CD4-positive, alpha-beta memory T cell (primary cell): Measurements from ENCODE around the gene SLC2A14. TPM values are rescaled to one million over a fixed set of nuclear protein-coding genes. Genes with fewer than 3 reads are reported as not detected.
A peak's percentile ranks its signal among the peaks of the same experiment; 100 is the strongest.
"Not testable (repeated sequence)": the region's sequence is repeated elsewhere in the genome, so short reads cannot be mapped to it uniquely, and the experiment has no call there.

Experiments
- CTCF ChIA-PET: fragments of 350-600 bp; sonication (Branson Sonifier 250); formaldehyde crosslinking; loops from one replicate; lab custom pipeline; 2021; ENCODE audit warnings: inconsistent platforms; ENCODE audit not compliant: partially characterized antibody; lab: Charles Lee
- POLR2A ChIA-PET: fragments of 350-600 bp; sonication (Branson Sonifier 250); formaldehyde crosslinking; loops from one replicate; lab custom pipeline; 2021; ENCODE audit not compliant: partially characterized antibody; lab: Charles Lee
- DNase-seq, 5 donors: peaks; one replicate each; pipeline versions ENCODE4 v3.0.0 to v3.0.0-alpha.2; 2020 to 2022; ENCODE audit warnings: mixed read lengths in 1 of 5
- H3K27ac ChIP-seq: one replicate; pipeline ENCODE4 v1.7.0; 2013; ENCODE audit warnings: low read depth, low read length
- H3K27me3 ChIP-seq: 2 replicates; pipeline ENCODE4 v1.7.0; 2013; ENCODE audit warnings: mild to moderate bottlenecking, low read length, moderate library complexity; ENCODE audit not compliant: insufficient read depth
- H3K36me3 ChIP-seq: 2 replicates; pipeline ENCODE4 v1.7.0; 2013; ENCODE audit warnings: mild to moderate bottlenecking, low read length, moderate library complexity; ENCODE audit not compliant: insufficient read depth
- H3K4me1 ChIP-seq: 2 replicates; pipeline ENCODE4 v1.7.0; 2013; ENCODE audit warnings: mild to moderate bottlenecking, low read length, moderate library complexity; ENCODE audit not compliant: insufficient read depth
- H3K4me3 ChIP-seq, 2 donors: one replicate each; pipeline ENCODE4 v1.7.0; 2013; ENCODE audit warnings: low read length in 2 of 2, mild to moderate bottlenecking in 1 of 2
- H3K9me3 ChIP-seq, 2 donors: one replicate each; pipeline ENCODE4 v1.7.0; 2013; ENCODE audit warnings: low read length in 2 of 2, control low read depth in 1 of 2; ENCODE audit not compliant: control insufficient read depth in 1 of 2
- H3K27ac Mint-ChIP-seq, 7 donors: one replicate each; pipeline ENCODE4 v1.8.0; 2020 to 2021; ENCODE audit warnings: mixed read lengths in 7 of 7, mild to moderate bottlenecking in 6 of 7, inconsistent platforms in 3 of 7, moderate library complexity in 3 of 7
- H3K27me3 Mint-ChIP-seq, 2 donors: one replicate each; pipeline ENCODE4 v1.8.0; 2020 to 2021; ENCODE audit warnings: mixed read lengths in 2 of 2
- H3K36me3 Mint-ChIP-seq, 2 donors: one replicate each; pipeline ENCODE4 v1.8.0; 2020 to 2021; ENCODE audit warnings: mixed read lengths in 2 of 2, inconsistent platforms in 1 of 2, mild to moderate bottlenecking in 1 of 2
- H3K4me1 Mint-ChIP-seq, 4 donors: one replicate each; pipeline ENCODE4 v1.8.0; 2020 to 2021; ENCODE audit warnings: mixed read lengths in 4 of 4, mild to moderate bottlenecking in 1 of 4
- H3K4me3 Mint-ChIP-seq, 8 donors: one replicate each; pipeline ENCODE4 v1.8.0; 2020 to 2021; ENCODE audit warnings: mixed read lengths in 8 of 8, mild to moderate bottlenecking in 7 of 8, moderate library complexity in 6 of 8, inconsistent platforms in 3 of 8
- H3K9me3 Mint-ChIP-seq, 8 donors: one replicate each; pipeline ENCODE4 v1.8.0; 2020 to 2021; ENCODE audit warnings: mixed read lengths in 8 of 8, mild to moderate bottlenecking in 5 of 8, inconsistent platforms in 3 of 8, moderate library complexity in 1 of 8
- intact Hi-C: fragments of 100-400 bp; cut with micrococcal nuclease; formaldehyde crosslinking; loops from one replicate; pipeline ENCODE4 v1.15.1; 2023
- polyA plus RNA-seq, 2 donors: library from polyadenylated mRNA; unstranded; fragments of 300-500 nt; fragmentation: Illumina TruSeq; gene quantifications; one replicate each; pipeline ENCODE4 v1.2.3, GENCODE V29; 2021
- total RNA-seq, 2 experiments: library from RNA; stranded (reverse); gene quantifications; one replicate each; pipeline ENCODE4 v1.2.3, GENCODE V29; 2021

The SLC2A14 gene
- 1 to 10 TPM; 3.5 TPM for total RNA-seq
- not detected for polyA plus RNA-seq

DNA sequence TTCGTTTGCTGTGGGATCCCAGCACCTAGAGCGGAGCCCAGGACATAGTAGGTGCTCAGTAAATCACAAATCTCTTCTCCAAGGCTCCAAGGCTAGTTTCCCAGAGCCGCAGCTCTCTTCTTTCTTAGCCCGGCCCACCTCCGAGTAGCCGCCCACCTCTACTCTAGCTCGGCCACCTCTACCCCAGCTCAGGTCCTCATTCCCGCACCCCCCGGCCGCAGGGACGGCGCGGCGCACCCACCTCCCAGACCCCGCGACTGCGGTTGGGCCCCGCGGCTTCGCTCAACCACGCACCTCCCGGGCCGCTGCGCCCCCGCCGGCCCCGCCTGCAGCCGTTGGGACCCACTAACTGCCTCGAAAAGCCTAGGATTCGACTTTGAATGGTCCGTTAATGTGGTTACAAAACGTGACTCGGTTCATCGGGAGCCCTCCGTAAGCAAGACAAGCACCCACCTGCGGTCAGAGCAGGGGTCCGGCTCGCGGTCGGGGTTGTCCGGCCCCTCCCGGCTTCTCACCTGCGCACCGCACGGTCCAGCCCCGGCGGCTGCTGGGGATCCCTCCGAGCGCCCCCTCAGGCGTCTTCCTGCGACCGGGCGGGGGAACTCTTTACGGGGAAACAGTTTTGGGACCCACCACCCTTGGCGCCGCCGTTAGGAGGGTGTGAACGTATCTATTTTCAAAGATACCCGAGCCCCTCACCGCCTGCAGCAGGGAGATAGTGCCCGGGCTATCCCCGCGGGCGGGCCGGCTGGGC, at the start of gene SLC2A14:
SLC2A14 (minus strand) TSS at position 350 of the 754 bp plus-strand sequence. CDS start 3,035 bp downstream, outside the sequence.
- Mint-ChIP-seq H3K27ac (peak within 1 kb of the TSS in 1 of 7 donors; percentile 9), H3K4me3 (peak within 1 kb of the TSS in 2 of 8 donors; percentile 36 to 65), H3K9me3 (peaks cover 0 to 3% (median 0%) of the 10 kb centered on the region in 8 donors), H3K36me3 (peaks cover 0 to 4% of the 10 kb centered on the region in 2 donors), H3K4me1 (peaks cover 0 to 3% (median 0%) of the 10 kb centered on the region in 4 donors), H3K27me3 (peaks cover 21 to 22% of the 10 kb centered on the region in 2 donors)
- H3K27me3 ChIP-seq = no peaks in the 10 kb centered on the region
- no peaks in the 10 kb centered on the region for H3K9me3 ChIP-seq
- H3K27ac ChIP-seq = no peak within 1 kb of the TSS
- DNase-seq = no peak
- no peaks in the 10 kb centered on the region for H3K36me3 ChIP-seq
- no peaks in the 10 kb centered on the region for H3K4me1 ChIP-seq
- ChIA-PET CTCF (interaction anchor here (1.4 to 1.5 kb wide), 2 partner anchors 9 to 14 kb away, joined by 3 to 4 read pairs; no protein-coding TSS in a partner anchor), POLR2A (no interaction called here)
- H3K4me3 ChIP-seq = no peak within 1 kb of the TSS
- intact Hi-C loops = no loop called here

DNA sequence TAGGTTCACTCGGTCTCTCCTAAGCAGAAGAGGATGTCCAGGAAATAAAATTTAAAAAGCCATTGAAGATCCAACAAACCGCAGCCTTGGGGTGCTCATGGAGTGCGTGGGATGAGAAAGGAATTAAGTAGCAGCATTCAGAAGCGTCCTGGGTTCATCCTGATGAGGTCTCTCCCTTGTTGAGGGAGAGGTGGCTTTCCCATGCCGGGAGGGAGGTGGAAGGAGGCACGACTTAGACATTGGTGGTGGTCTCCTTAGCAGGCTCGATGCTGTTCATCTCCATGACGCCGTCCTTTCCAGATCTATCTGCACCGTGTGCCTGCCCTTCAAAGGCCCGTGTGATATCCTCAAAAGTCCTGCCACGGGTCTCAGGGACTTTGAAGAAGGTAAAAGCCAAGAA, 48.5 kb upstream of the SLC2A14 start:
- CTCF ChIA-PET = interaction anchor here (0.6 to 1.6 kb wide), 2 partner anchors 12 to 37 kb away, joined by 3 to 5 read pairs; no protein-coding TSS in a partner anchor
- H3K9me3 Mint-ChIP-seq, H3K27me3 Mint-ChIP-seq, DNase-seq, H3K27me3 ChIP-seq, H3K27ac ChIP-seq, H3K4me3 ChIP-seq, intact Hi-C loops, H3K9me3 ChIP-seq: not testable (repeated sequence)
- H3K4me1 ChIP-seq = peaks cover 29% of the 10 kb centered on the region
- Mint-ChIP-seq H3K36me3 (peaks cover 69 to 76% of the 10 kb centered on the region in 2 donors), H3K27ac (peak overlapping the region in 4 of 7 donors; percentile 11 to 82 (median 53)), H3K4me1 (peaks cover 30 to 70% (median 44%) of the 10 kb centered on the region in 4 donors), H3K4me3 (peak overlapping the region in 1 of 8 donors; percentile 52)
- POLR2A ChIA-PET = interaction anchor here (0.6 kb wide), 2 partner anchors 347 to 706 kb away, joined by 3 to 4 read pairs; no protein-coding TSS in a partner anchor
- H3K36me3 ChIP-seq = peaks cover 57% of the 10 kb centered on the region

DNA sequence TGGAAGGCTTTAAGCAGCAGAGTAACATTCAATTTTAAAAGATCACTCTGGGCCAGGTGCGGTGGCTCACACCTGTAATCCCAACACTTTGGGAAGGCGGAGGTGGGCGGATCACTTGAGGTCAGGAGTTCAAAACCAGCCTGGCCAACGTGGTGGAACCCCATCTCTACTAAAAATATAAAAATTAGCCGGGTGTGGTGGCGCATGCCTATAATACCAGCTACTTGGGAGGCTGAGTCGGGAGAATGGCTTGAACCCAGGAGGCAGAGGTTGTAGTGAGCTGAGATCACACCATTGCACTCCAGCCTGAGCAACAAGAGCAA, 45.5 kb upstream of the SLC2A14 start:
- H3K27me3 Mint-ChIP-seq, H3K9me3 Mint-ChIP-seq, H3K4me3 ChIP-seq, H3K27me3 ChIP-seq, H3K9me3 ChIP-seq, intact Hi-C loops, H3K27ac ChIP-seq, DNase-seq: not testable (repeated sequence)
- peak overlapping the region in 2 of 7 donors; percentile 78 to 82 for H3K27ac Mint-ChIP-seq
- H3K36me3 ChIP-seq = peaks cover 36% of the 10 kb centered on the region
- POLR2A ChIA-PET = interaction anchor here (0.8 to 4.4 kb wide), 5 partner anchors 11 to 71 kb away, joined by 3 to 28 read pairs (median 5); no protein-coding TSS in a partner anchor
- CTCF ChIA-PET = interaction anchor here (0.6 to 1.8 kb wide), 7 partner anchors 11 to 1063 kb away, joined by 3 to 8 read pairs (median 4); no protein-coding TSS in a partner anchor
- H3K4me1 ChIP-seq = peaks cover 24% of the 10 kb centered on the region
- peak overlapping the region in 1 of 8 donors; percentile 46 for H3K4me3 Mint-ChIP-seq
- H3K36me3 Mint-ChIP-seq = peaks cover 47 to 57% of the 10 kb centered on the region in 2 donors
- peaks cover 21 to 62% (median 36%) of the 10 kb centered on the region in 4 donors for H3K4me1 Mint-ChIP-seq

DNA sequence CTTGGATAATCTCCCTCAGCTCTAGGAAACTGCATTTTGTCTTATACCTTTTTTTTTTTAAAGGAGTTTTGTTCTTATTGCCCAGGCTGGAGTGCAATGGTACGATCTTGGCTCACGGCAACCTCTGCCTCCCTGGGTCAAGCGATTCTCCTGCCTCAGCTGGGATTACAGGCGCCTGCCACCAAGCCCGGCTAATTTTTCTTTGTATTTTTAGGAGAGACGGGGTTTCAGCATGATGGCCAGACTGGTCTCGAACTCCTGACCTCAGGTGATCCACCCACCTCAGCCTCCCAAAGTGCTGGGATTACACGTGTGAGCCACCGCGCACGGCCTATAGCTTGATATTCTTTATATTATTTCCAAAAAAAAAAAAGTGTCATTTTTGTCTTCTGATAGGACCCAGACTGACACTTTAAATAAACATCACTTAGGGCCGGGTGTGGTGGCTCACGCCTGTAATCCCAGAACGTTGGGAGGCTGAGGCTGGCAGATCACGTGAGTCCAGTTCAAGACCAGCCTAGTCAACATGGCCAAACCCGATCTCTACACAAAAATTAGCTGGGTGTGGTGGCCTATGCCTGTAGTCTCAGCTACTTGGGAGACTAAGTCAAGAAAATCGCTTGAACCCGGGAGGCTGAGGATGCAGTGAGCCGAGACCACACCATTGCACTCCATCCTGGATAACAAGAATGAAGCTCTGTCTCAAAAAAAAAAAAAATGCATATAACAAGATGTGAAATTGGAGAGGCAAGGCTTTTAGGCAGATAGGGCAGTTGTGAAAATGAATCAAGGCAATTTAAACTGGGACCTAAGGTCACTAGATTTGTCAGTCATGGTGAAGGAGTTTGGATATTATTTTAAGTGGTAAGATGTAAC, 44.9 kb upstream of the SLC2A14 start:
- Mint-ChIP-seq H3K27me3 (no peaks in the 10 kb centered on the region), H3K27ac (peak overlapping the region in 4 of 7 donors; percentile 3 to 82 (median 73))

DNA sequence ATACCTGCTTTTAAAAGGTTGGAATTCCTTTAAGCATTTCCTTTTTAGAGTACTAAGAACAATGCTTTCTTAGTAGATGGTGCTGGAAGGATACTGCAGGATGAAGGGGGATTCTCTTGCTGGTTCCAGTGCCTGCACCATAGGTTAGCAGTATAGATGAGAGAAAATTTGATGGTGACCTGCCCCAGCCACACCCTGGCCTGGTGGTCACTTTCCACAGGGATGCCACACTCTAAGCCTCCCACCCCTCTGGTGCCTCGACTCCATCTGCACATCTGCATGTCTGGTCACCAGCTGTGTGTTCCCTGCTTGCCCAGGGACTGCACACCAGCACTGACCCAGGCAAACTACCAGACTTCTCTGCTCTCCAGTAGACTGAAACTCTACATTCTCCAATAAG, 44.2 kb upstream of the SLC2A14 start:
- Histone ChIP-seq H3K4me1 (peaks cover 19% of the 10 kb centered on the region), H3K27ac (no peak overlapping the region), H3K27me3 (no peaks in the 10 kb centered on the region), H3K4me3 (no peak overlapping the region), H3K36me3 (peaks cover 23% of the 10 kb centered on the region), H3K9me3 (no peaks in the 10 kb centered on the region)
- intact Hi-C loops = no loop called here
- ChIA-PET POLR2A (interaction anchor here (0.6 to 4.4 kb wide), 3 partner anchors 11 to 70 kb away, joined by 3 to 28 read pairs (median 6); no protein-coding TSS in a partner anchor), CTCF (interaction anchor here (1.3 kb wide), 1 partner anchor 16 kb away, joined by 7 read pairs; no protein-coding TSS in a partner anchor)
- peaks cover 0 to 8% (median 0%) of the 10 kb centered on the region in 8 donors for H3K9me3 Mint-ChIP-seq
- peak overlapping the region in 6 of 7 donors; percentile 18 to 82 (median 50) for H3K27ac Mint-ChIP-seq
- H3K27me3 Mint-ChIP-seq = no peaks in the 10 kb centered on the region
- H3K4me1 Mint-ChIP-seq = peaks cover 18 to 54% (median 33%) of the 10 kb centered on the region in 4 donors
- H3K4me3 Mint-ChIP-seq = peak overlapping the region in 1 of 8 donors; percentile 32
- DNase-seq = no peak
- peaks cover 38 to 44% of the 10 kb centered on the region in 2 donors for H3K36me3 Mint-ChIP-seq

More for the DNA sequence above, 44.9 kb upstream of the SLC2A14 start:
- Histone ChIP-seq H3K36me3 (peaks cover 30% of the 10 kb centered on the region), H3K27ac (no peak overlapping the region), H3K9me3 (no peaks in the 10 kb centered on the region), H3K27me3 (no peaks in the 10 kb centered on the region), H3K4me1 (peaks cover 24% of the 10 kb centered on the region), H3K4me3 (no peak overlapping the region)
- peaks cover 0 to 8% (median 0%) of the 10 kb centered on the region in 8 donors for H3K9me3 Mint-ChIP-seq
- peak in 1 of 5 donors; percentile 23 for DNase-seq
- ChIA-PET CTCF (interaction anchor here (1.3 to 1.7 kb wide), 2 partner anchors 11 to 16 kb away, joined by 4 to 7 read pairs; no protein-coding TSS in a partner anchor), POLR2A (interaction anchor here (0.6 to 4.4 kb wide), 6 partner anchors 11 to 72 kb away, joined by 3 to 28 read pairs (median 4); no protein-coding TSS in a partner anchor)
- peaks cover 20 to 59% (median 35%) of the 10 kb centered on the region in 4 donors for H3K4me1 Mint-ChIP-seq
- H3K36me3 Mint-ChIP-seq = peaks cover 45 to 51% of the 10 kb centered on the region in 2 donors
- intact Hi-C loops = no loop called here
- peak overlapping the region in 2 of 8 donors; percentile 7 to 32 for H3K4me3 Mint-ChIP-seq

DNA sequence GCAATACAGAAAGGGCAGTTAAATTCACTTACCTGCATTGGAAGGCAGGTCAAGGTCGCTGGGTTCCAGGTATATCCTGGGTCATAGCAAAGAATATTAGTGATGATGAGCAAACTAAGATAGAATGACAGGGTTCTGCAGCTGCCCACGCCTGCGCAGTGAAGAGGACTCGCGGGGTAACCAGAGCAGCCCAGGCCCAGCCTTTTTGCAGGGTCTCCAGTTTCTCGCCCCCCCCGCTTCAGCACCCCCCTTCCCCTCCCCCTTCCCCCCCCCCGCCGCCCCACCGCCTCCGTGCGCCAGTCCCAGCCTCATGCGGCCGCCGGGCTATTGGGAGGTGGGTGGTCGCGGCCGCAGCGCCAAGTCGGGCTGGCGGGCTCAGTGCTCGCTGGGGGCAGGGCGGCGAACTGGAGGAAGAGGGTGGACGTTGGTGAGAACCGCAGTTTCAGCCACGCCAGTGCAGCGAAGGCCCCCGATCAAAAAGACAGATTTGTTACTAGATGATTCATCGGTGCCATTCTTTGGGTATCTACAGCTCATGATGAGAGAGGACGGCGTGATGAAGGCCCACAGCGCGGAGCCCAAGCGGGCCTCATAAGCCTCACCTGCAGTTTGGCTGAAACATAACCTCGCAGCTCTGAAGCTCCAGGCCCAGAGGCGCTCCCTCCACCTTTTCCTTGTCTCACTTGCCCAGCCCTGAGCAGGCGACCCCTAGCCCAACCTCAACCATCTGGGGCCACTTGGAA, 43.1 kb upstream of the SLC2A14 start:
- peak overlapping the region in 3 of 8 donors; percentile 3 to 54 (median 15) for H3K4me3 Mint-ChIP-seq
- DNase-seq = peak in 2 of 5 donors; percentile 19 to 52

More for the DNA sequence above, 43.1 kb upstream of the SLC2A14 start:
- Histone ChIP-seq H3K4me3 (no peak overlapping the region), H3K27ac (no peak overlapping the region), H3K9me3 (no peaks in the 10 kb centered on the region), H3K27me3 (no peaks in the 10 kb centered on the region), H3K4me1 (peaks cover 9% of the 10 kb centered on the region), H3K36me3 (peaks cover 12% of the 10 kb centered on the region)
- ChIA-PET CTCF (no interaction called here), POLR2A (interaction anchor here (1.4 to 4.4 kb wide), 2 partner anchors 12 to 17 kb away, joined by 6 to 28 read pairs; no protein-coding TSS in a partner anchor)
- H3K9me3 Mint-ChIP-seq = peaks cover 0 to 6% (median 0%) of the 10 kb centered on the region in 8 donors
- H3K27ac Mint-ChIP-seq = peak overlapping the region in 2 of 7 donors; percentile 70 to 82
- intact Hi-C loops = no loop called here
- H3K27me3 Mint-ChIP-seq = no peaks in the 10 kb centered on the region
- H3K4me1 Mint-ChIP-seq = peaks cover 12 to 43% (median 24%) of the 10 kb centered on the region in 4 donors
- H3K36me3 Mint-ChIP-seq = peaks cover 27 to 33% of the 10 kb centered on the region in 2 donors
